ENCODE measurements around the gene STX2.

DNA sequence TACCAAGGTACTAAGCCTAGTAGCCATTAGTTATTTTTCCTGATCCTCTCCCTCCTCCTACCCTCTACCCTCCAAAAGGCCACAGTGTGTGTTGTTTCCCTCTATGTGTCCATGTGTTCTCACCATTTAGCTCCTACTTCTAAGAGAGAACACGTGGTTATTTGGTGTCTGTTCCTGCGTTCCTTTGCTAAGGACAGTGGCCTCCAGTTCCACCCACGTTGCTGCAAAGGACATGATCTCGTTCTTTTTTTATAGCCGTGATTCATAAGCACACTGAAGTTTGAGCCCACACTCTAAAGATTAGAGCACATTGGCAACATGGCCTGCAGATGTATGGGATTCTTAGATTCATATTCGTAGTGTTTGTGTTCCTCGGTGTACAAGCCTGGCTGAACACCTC, 8.1 kb upstream of the STX2 start:
- TF ChIP-seq, protein P1, sequence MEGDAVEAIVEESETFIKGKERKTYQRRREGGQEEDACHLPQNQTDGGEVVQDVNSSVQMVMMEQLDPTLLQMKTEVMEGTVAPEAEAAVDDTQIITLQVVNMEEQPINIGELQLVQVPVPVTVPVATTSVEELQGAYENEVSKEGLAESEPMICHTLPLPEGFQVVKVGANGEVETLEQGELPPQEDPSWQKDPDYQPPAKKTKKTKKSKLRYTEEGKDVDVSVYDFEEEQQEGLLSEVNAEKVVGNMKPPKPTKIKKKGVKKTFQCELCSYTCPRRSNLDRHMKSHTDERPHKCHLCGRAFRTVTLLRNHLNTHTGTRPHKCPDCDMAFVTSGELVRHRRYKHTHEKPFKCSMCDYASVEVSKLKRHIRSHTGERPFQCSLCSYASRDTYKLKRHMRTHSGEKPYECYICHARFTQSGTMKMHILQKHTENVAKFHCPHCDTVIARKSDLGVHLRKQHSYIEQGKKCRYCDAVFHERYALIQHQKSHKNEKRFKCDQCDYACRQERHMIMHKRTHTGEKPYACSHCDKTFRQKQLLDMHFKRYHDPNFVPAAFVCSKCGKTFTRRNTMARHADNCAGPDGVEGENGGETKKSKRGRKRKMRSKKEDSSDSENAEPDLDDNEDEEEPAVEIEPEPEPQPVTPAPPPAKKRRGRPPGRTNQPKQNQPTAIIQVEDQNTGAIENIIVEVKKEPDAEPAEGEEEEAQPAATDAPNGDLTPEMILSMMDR (IDR thresholded peaks at IDR 0.05) = no peak
- no peak for TF ChIP-seq POLR2A (IDR thresholded peaks at IDR 0.05)
